Measurements from ENCODE around the gene DDN.

DDN gene

DNA sequence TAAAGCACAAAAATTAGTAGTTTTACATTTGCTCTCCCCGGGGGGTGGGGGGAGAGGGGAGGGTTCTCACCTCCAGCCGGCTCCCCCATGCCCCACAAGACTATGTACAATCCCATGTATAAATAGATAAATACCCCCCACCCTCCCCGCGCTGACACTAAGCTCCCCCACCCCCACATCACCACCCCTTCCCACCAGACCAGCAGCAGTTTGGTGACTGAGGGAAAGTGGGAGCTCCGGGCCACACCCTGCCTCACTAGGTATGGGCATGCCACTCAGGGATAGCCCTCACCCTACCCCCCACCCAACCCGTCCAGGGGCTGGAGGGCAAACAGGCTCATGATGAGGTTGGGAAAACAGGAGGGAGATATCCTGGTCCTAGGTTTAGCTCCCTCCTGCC lies 21.3 kb upstream of the DDN start:
- no peaks in the 10 kb centered on the region for H3K27me3 ChIP-seq (ENCODE audit: insufficient read depth, low read length)
- no peak overlapping the region for H3K9ac ChIP-seq (ENCODE audit: low read depth, low read length)
- H3K27ac ChIP-seq (ENCODE audit: low read depth, low read length), result no peak overlapping the region
- peaks cover 12% of the 10 kb centered on the region; the same call in 1 of the 2 replicates for H3K4me1 ChIP-seq (ENCODE audit: insufficient read depth, low read length)
- H3K4me3 ChIP-seq (ENCODE audit: low read length), result no peak overlapping the region
- no peaks in the 10 kb centered on the region for H3K9me3 ChIP-seq (ENCODE audit: insufficient read depth, low read depth, low read length)
- H3K36me3 ChIP-seq (ENCODE audit: insufficient read depth, low read length), result peaks cover 41% of the 10 kb centered on the region
- WGBS, result 75% methylated on average over 1 of the region's 6 CpGs

DNA sequence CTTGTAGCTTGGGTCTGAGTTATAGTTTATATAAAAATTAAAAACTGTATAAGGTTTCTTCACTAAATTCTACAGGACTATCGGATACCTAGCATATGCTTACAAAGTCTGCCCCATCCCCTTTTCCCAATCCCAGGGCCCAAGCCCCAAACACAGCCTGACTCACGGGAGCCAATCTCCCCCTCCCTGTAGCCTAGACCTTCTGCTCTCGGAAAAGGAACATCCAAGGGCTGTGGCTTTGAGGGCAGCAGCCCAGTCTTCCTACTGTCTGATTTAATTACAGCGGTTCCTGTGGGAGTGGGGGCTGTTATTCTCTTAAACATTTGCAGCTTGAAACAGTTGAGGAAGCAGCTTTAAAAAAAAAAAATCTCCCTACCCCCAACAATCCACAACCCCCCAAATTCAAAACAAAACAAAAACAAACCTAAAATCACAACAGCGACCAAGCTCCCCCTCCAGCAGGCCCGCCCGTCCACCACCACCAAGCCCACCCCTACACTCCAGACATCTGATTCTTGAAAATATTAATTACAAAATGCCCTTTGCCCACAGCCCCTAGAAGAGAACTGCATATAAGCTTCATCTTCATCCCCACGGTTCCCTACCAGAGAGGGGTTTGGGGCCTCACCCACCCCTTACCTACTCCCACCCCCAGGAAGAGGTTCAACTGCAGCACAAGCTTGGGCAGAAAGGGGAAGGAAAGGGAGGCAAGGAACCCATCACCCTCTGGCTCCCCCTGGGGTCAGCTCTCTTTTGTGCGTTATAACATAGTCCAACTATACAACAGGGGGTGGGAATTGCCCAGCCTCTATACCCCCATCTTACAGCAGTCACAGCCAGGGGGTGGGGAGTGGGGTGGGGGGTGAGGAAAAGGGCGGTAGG lies 20.5 kb upstream of the DDN start:
- Histone ChIP-seq H3K4me1 (ENCODE audit: insufficient read depth, low read length) (peaks cover 12% of the 10 kb centered on the region; the same call in 1 of the 2 replicates), H3K9me3 (ENCODE audit: insufficient read depth, low read depth, low read length) (no peaks in the 10 kb centered on the region), H3K27me3 (ENCODE audit: insufficient read depth, low read length) (no peaks in the 10 kb centered on the region), H3K4me3 (ENCODE audit: low read length) (peak overlapping the region; percentile 73), H3K36me3 (ENCODE audit: insufficient read depth, low read length) (peaks cover 34% of the 10 kb centered on the region), H3K9ac (ENCODE audit: low read depth, low read length) (no peak overlapping the region; the same call in 1 of the 2 replicates), H3K27ac (ENCODE audit: low read depth, low read length) (peak overlapping the region; percentile 75; the same call in 1 of the 2 replicates)
- 73% methylated on average over 8 of the region's 10 CpGs for WGBS

DNA sequence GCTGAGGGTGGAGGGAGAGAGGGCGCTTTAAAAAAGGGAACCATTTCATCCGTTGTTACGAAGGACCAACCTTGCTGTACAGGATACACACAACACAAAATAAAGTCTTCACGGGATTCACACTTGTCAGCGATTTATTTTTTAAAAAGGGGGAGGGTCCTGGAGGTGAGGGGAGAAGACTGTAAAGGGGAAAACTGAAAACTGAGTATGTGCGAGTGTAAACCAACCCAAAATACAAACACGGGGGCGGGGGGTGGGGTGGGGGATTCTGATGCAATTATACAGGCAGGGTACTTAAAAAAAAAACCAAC lies 19.9 kb upstream of the DDN start:
- Histone ChIP-seq H3K36me3 (ENCODE audit: insufficient read depth, low read length) (peaks cover 28% of the 10 kb centered on the region), H3K9ac (ENCODE audit: low read depth, low read length) (peak overlapping the region; percentile 89), H3K27ac (ENCODE audit: low read depth, low read length) (peak overlapping the region; percentile 95), H3K9me3 (ENCODE audit: insufficient read depth, low read depth, low read length) (no peaks in the 10 kb centered on the region), H3K4me3 (ENCODE audit: low read length) (peak overlapping the region; percentile 73), H3K4me1 (ENCODE audit: insufficient read depth, low read length) (peaks cover 12% of the 10 kb centered on the region; the same call in 1 of the 2 replicates), H3K27me3 (ENCODE audit: insufficient read depth, low read length) (no peaks in the 10 kb centered on the region)
- WGBS, result no CpG with 5 or more reads among the region's 8 CpGs

DNA sequence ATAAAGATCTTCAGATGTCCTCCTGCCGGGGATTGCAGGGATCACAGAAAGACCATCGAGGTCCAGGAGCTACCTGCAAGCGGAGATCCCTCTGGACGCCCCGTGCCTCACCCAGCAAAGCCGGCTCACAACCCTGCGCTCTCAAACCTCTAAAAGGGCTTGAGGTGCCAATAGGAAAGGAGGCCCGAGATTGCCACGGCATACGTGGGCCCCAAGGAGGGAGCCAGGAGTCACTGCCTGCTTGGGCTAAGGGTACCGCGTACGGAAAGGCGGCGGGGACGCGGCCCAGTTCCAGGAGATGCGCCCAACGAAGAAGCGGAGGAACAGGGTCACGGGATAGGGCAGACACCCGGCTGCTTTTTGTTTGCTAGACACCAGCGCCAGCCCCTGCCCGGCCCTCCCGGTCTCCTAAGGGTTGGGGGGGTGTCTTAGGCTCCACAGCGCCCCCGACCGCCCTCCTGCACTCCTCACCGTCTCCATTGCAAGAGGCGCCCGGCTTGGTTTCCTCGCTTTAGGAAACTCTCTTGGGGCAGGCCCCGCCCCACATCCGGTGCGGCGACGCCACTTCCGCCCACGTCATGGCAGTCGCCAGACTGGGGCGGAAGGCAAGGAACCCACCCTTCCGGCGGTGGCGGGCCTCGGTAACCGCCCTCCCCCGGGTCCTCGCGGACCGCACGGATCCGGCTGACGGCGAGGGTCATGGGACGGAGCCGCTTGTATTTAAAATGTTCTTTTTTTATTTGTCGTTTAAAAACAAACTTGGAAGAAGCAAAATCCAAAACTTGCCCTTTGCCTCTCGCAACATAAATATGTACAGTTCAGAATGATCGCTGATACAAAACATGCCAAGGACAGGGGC lies 19.3 kb upstream of the DDN start, which contains the start of gene PRKAG1:
Gene PRKAG1 (minus strand): TSS at position 516 of the 859 bp plus-strand sequence. CDS start 36 bp downstream, at position 480.
- peak within 1 kb of the TSS; percentile 89 for H3K9ac ChIP-seq (ENCODE audit: low read depth, low read length)
- peak within 1 kb of the TSS; percentile 73 for H3K4me3 ChIP-seq (ENCODE audit: low read length)
- no peaks in the 10 kb centered on the region for H3K27me3 ChIP-seq (ENCODE audit: insufficient read depth, low read length)
- H3K27ac ChIP-seq (ENCODE audit: low read depth, low read length), result peak within 1 kb of the TSS; percentile 95
- H3K4me1 ChIP-seq (ENCODE audit: insufficient read depth, low read length), result peaks cover 12% of the 10 kb centered on the region; the same call in 1 of the 2 replicates
- peaks cover 22% of the 10 kb centered on the region for H3K36me3 ChIP-seq (ENCODE audit: insufficient read depth, low read length)
- 2% methylated on average over 59 of the region's 59 CpGs for WGBS
- H3K9me3 ChIP-seq (ENCODE audit: insufficient read depth, low read depth, low read length), result no peaks in the 10 kb centered on the region

DNA sequence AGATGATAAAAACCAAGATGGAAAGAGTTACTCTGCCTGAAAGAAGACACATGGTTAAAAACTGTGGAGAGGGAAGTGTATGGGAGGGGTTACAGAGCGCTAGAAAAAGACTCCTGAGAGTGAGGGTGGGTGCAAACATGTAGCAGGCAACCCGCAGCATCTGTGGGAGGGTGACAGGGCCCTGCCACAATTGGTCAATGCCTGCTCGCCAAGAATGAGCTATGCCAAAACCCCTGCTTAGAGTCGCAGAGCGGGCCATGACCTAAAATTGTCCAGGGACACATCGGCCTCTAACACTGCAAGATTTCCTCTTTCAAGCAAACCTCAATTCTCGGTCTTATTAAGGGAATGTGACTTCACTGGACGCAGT lies 18.7 kb upstream of the DDN start:
- H3K27ac ChIP-seq (ENCODE audit: low read depth, low read length), result peak overlapping the region; percentile 95
- peak overlapping the region; percentile 89 for H3K9ac ChIP-seq (ENCODE audit: low read depth, low read length)
- H3K4me3 ChIP-seq (ENCODE audit: low read length), result peak overlapping the region; percentile 73
- no peaks in the 10 kb centered on the region for H3K27me3 ChIP-seq (ENCODE audit: insufficient read depth, low read length)
- WGBS, result 11% methylated on average over 8 of the region's 8 CpGs
- H3K4me1 ChIP-seq (ENCODE audit: insufficient read depth, low read length), result peaks cover 12% of the 10 kb centered on the region; the same call in 1 of the 2 replicates
- H3K36me3 ChIP-seq (ENCODE audit: insufficient read depth, low read length), result peaks cover 17% of the 10 kb centered on the region
- no peaks in the 10 kb centered on the region for H3K9me3 ChIP-seq (ENCODE audit: insufficient read depth, low read depth, low read length)

DNA sequence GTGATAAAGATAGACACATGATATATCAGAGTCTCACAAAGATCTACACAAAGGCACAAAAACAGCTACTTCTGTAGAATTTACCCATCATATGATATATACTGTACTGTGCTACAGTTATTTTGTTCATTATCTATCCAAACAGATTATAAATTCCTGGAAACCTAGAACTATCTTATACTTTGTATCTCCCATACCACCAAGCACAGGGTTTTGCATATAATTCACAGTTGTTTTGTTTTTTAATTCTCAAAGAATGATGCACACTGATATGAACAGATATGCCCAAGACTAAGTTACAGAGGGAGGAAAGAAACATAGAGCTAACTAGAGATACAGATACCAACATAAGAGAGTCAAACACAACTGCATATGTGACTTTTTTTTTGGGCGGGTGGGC lies 16.0 kb upstream of the DDN start:
- peaks cover 5% of the 10 kb centered on the region; the same call in 1 of the 2 replicates for H3K36me3 ChIP-seq (ENCODE audit: insufficient read depth, low read length)
- no peaks in the 10 kb centered on the region for H3K27me3 ChIP-seq (ENCODE audit: insufficient read depth, low read length)
- H3K4me3 ChIP-seq (ENCODE audit: low read length), result no peak overlapping the region
- no peak overlapping the region for H3K27ac ChIP-seq (ENCODE audit: low read depth, low read length)
- H3K9ac ChIP-seq (ENCODE audit: low read depth, low read length), result no peak overlapping the region
- peaks cover 12% of the 10 kb centered on the region; the same call in 1 of the 2 replicates for H3K4me1 ChIP-seq (ENCODE audit: insufficient read depth, low read length)
- H3K9me3 ChIP-seq (ENCODE audit: insufficient read depth, low read depth, low read length), result no peaks in the 10 kb centered on the region
- WGBS, result 98% methylated on average over 1 of the region's 1 CpG

DNA sequence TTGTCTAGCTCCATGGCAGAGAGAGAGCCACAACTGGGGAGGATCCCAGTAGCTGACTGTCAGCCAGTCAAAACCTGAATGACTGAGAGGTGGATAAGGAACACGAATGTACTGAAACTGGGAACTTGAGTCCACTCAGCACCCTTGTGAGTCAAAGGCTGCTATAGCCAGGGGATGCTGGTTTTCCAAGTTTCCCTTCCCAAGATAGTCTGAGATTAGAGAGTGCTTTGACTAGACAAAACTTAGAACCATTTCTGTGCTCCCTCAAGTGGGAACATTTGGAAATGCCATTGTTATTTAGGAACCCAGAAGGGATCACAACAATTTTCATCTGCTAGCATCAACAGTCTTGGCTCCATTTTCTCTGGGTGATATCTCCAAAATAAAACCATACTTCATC lies 15.4 kb upstream of the DDN start:
- no peak overlapping the region for H3K27ac ChIP-seq (ENCODE audit: low read depth, low read length)
- peaks cover 9% of the 10 kb centered on the region; the same call in 1 of the 2 replicates for H3K4me1 ChIP-seq (ENCODE audit: insufficient read depth, low read length)
- WGBS, result 63% methylated on average over 1 of the region's 1 CpG
- H3K9ac ChIP-seq (ENCODE audit: low read depth, low read length), result no peak overlapping the region
- H3K27me3 ChIP-seq (ENCODE audit: insufficient read depth, low read length), result no peaks in the 10 kb centered on the region
- H3K36me3 ChIP-seq (ENCODE audit: insufficient read depth, low read length), result peaks cover 5% of the 10 kb centered on the region; the same call in 1 of the 2 replicates
- no peaks in the 10 kb centered on the region for H3K9me3 ChIP-seq (ENCODE audit: insufficient read depth, low read depth, low read length)
- no peak overlapping the region for H3K4me3 ChIP-seq (ENCODE audit: low read length)

DNA sequence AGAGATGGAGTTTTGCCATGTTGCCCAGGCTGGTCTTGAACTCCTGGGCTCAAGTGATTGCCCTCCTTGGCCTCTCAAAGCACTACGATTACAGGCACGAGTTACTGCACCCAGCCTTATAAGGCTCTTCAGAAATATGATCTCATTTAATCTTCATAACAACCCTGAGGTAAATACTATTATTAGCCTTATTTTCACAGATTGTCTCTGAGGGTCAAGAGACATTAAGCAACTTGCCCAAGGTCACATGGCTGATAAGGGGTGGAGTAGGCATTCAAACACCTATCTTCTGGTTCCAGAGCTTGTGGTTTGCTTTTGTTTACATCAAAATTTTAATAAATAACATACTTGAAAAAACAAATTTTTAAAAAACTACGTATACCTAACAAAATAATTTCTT lies 14.3 kb upstream of the DDN start:
- no peak overlapping the region for H3K9ac ChIP-seq (ENCODE audit: low read depth, low read length)
- peaks cover 6% of the 10 kb centered on the region; the same call in 1 of the 2 replicates for H3K4me1 ChIP-seq (ENCODE audit: insufficient read depth, low read length)
- H3K9me3 ChIP-seq (ENCODE audit: insufficient read depth, low read depth, low read length), result no peaks in the 10 kb centered on the region
- WGBS, result 93% methylated on average over 2 of the region's 3 CpGs
- no peaks in the 10 kb centered on the region for H3K27me3 ChIP-seq (ENCODE audit: insufficient read depth, low read length)
- H3K27ac ChIP-seq (ENCODE audit: low read depth, low read length), result no peak overlapping the region
- no peak overlapping the region for H3K4me3 ChIP-seq (ENCODE audit: low read length)
- peaks cover 5% of the 10 kb centered on the region; the same call in 1 of the 2 replicates for H3K36me3 ChIP-seq (ENCODE audit: insufficient read depth, low read length)

DNA sequence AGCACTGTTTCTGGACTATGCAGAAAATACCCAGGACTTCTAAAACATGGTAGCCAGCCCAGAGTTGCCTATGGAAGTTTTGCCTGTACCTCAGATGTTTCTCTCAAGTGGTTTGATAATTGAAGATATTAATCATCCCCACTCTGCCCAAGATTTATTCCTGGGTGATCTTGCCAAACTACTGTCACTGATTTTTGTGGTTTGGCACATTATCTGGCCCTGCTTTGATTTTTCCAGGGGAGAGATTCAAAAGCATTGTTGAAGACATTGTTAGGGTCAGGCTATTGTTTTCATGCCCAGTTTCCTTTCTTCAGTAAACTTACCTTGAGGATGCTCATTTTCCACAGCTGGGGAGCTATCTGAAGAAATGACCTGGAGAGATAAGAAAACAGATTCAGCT lies 13.6 kb upstream of the DDN start:
- Histone ChIP-seq H3K4me3 (ENCODE audit: low read length) (no peak overlapping the region), H3K27me3 (ENCODE audit: insufficient read depth, low read length) (no peaks in the 10 kb centered on the region), H3K36me3 (ENCODE audit: insufficient read depth, low read length) (peaks cover 5% of the 10 kb centered on the region; the same call in 1 of the 2 replicates), H3K27ac (ENCODE audit: low read depth, low read length) (no peak overlapping the region), H3K4me1 (ENCODE audit: insufficient read depth, low read length) (peaks cover 5% of the 10 kb centered on the region; the same call in 1 of the 2 replicates), H3K9me3 (ENCODE audit: insufficient read depth, low read depth, low read length) (no peaks in the 10 kb centered on the region), H3K9ac (ENCODE audit: low read depth, low read length) (no peak overlapping the region)

DNA sequence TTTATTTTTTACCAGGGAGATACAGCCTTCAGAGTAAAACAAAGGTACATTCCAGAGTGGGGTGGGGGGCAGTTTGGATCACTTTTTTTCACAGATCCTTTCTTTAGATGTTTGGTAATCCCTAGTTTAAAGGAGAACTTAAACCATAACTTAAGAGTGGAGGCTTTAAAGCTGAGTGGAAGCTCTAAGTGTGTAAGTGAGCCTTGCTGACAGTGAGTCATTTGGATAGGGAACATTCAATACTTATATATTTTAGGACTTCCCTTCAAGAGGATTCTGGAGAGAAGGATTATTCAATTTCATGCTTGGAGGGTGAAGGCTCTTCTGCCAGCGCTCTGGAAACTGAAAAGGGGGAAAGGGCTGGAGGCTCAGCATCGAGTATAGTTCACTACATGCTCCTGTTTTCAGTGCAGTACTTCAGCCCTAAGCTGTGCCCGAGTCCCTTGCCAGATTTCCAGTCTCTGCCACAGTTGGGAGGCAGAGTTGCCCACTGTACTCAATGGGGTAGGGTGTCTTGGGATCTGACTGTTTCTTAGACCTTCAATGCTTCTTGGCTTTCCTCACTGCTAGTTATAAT lies 11.0 kb upstream of the DDN start:
- Histone ChIP-seq H3K4me3 (ENCODE audit: low read length) (no peak overlapping the region), H3K36me3 (ENCODE audit: insufficient read depth, low read length) (peaks cover 8% of the 10 kb centered on the region; the same call in 1 of the 2 replicates), H3K4me1 (ENCODE audit: insufficient read depth, low read length) (no peaks in the 10 kb centered on the region), H3K27ac (ENCODE audit: low read depth, low read length) (no peak overlapping the region), H3K9me3 (ENCODE audit: insufficient read depth, low read depth, low read length) (no peaks in the 10 kb centered on the region), H3K27me3 (ENCODE audit: insufficient read depth, low read length) (no peaks in the 10 kb centered on the region), H3K9ac (ENCODE audit: low read depth, low read length) (no peak overlapping the region)
- WGBS, result 88% methylated on average over 3 of the region's 3 CpGs
